Left lung (tissue), 10 donors: ENCODE results near the gene SOX30. TPM values are rescaled to one million over a fixed set of nuclear protein-coding genes. Genes with fewer than 3 reads are reported as not detected.

Experiments used
- ATAC-seq: fragments of 200-7000 bp; cut with Tn5 transposase; one replicate; pipeline ENCODE4 v1.9.1; 2020; ENCODE audit warnings: moderate library complexity
- DNase-seq, 4 donors: peaks; one replicate each; pipeline ENCODE4 v3.0.0-alpha.2; 2013 to 2020
- H3K27ac ChIP-seq, 2 donors: fragments of 200-600 bp; sonication (generic) in 1 of 2; one replicate each; pipeline versions ENCODE4 v1.5.0 to v1.8.0; 2020 to 2021
- H3K27me3 ChIP-seq, 2 donors: fragments of 200-600 bp; sonication (generic) in 1 of 2; one replicate each; pipeline versions ENCODE4 v1.5.0 to v1.8.0; 2020 to 2021
- H3K36me3 ChIP-seq, 2 donors: fragments of 200-600 bp; sonication (generic) in 1 of 2; one replicate each; pipeline versions ENCODE4 v1.5.0 to v1.8.0; 2020 to 2021
- H3K4me1 ChIP-seq, 2 donors: fragments of 200-600 bp; one replicate each; pipeline ENCODE4 v1.8.0; 2021
- H3K4me3 ChIP-seq, 2 donors: fragments of 200-600 bp; sonication (generic) in 1 of 2; one replicate each; pipeline versions ENCODE4 v1.5.0 to v1.8.0; 2020 to 2021; ENCODE audit warnings: mild to moderate bottlenecking in 1 of 2
- H3K9me3 ChIP-seq, 2 donors: fragments of 200-600 bp; sonication (generic) in 1 of 2; one replicate each; pipeline versions ENCODE4 v1.5.0 to v1.8.0; 2020 to 2021
- intact Hi-C, 2 donors: fragments of 100-400 bp; cut with DNase I; formaldehyde crosslinking; loops; one replicate each; pipeline versions ENCODE4 v1.11.2 to v1.14.2; 2022
- polyA plus RNA-seq, 6 donors: library from polyadenylated mRNA; unstranded; fragments of 120-200 nt; gene quantifications; one replicate each; pipeline ENCODE4 v1.2.1, GENCODE V29; 2013; ENCODE audit not compliant: insufficient read length in 6 of 6
- total RNA-seq, 2 donors: library from RNA; stranded (reverse); fragmentation: NEBNext Ultra II Directional; extraction: Animal tissue kit (Norgen Biotek cat#: 25700); gene quantifications; one replicate each; pipeline ENCODE4 v1.2.1, GENCODE V29; 2021
- TF ChIP-seq, protein P1 (sequence below), 2 donors: fragments of 200-600 bp; sonication (generic) in 1 of 2; IDR thresholded peaks; one replicate each; pipeline versions ENCODE4 v1.5.0 to v1.8.0; 2021; ENCODE audit warnings: antibody characterized with exemption in 2 of 2
- donor health status: DM: no; HTN: yes; CAD: no.
- donor health status: DM: no; HTN: no; CAD: no.

The SOX30 gene
- total and polyA plus RNA-seq, 8 donors, result 0.14 to 0.35 (median 0.27) TPM; not detected in 1

DNA sequence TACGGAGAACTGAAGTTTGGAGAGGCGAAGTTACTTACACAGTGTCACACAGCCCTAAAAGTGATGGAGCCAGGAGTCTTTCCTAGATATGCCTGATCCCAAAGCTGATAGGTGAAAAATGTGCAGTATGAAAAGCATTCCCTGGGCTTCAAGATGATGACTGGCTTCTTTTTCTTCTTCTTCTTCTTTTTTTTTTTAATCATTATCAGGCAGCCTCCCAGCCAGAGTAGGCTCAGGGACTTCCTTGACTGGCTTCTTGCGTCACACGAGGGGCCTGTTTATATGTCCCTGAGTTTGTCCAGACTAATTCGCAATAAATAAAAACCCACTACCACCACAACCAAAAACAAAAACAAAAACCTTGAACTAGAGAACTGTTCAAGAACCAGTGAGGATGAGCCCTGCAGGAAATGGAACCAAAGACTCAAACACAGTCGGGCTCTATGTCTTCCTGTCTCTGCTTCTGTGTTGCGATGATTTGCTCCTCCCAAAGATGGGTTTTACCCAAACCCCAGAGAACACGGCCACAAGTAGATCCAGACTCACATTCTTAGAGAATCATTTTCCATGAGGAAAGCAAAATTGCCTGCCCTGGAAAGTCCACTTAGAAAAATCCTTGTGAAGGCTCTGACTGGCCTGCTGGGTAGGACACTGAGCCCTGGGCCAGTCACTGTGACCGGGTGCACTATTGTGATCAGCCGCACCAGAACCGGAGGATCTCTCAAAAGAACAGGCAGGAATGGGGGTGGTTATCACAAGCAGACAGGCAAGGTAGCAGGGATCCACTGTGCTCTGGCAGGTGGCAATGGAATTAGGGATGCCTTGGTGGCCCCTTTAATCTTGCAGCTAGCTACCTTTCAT, 38.6 kb downstream of the SOX30 start:
- DNase-seq, result no peak
- Histone ChIP-seq H3K27ac (no peak overlapping the region), H3K4me1 (peaks cover 0 to 5% of the 10 kb centered on the region in 2 donors), H3K27me3 (no peaks in the 10 kb centered on the region), H3K9me3 (no peaks in the 10 kb centered on the region), H3K4me3 (no peak overlapping the region), H3K36me3 (no peaks in the 10 kb centered on the region)
- intact Hi-C loops, result no loop called here
- TF ChIP-seq, protein P1, sequence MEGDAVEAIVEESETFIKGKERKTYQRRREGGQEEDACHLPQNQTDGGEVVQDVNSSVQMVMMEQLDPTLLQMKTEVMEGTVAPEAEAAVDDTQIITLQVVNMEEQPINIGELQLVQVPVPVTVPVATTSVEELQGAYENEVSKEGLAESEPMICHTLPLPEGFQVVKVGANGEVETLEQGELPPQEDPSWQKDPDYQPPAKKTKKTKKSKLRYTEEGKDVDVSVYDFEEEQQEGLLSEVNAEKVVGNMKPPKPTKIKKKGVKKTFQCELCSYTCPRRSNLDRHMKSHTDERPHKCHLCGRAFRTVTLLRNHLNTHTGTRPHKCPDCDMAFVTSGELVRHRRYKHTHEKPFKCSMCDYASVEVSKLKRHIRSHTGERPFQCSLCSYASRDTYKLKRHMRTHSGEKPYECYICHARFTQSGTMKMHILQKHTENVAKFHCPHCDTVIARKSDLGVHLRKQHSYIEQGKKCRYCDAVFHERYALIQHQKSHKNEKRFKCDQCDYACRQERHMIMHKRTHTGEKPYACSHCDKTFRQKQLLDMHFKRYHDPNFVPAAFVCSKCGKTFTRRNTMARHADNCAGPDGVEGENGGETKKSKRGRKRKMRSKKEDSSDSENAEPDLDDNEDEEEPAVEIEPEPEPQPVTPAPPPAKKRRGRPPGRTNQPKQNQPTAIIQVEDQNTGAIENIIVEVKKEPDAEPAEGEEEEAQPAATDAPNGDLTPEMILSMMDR (IDR thresholded peaks at IDR 0.05), result no peak
- ATAC-seq, result no peak

DNA sequence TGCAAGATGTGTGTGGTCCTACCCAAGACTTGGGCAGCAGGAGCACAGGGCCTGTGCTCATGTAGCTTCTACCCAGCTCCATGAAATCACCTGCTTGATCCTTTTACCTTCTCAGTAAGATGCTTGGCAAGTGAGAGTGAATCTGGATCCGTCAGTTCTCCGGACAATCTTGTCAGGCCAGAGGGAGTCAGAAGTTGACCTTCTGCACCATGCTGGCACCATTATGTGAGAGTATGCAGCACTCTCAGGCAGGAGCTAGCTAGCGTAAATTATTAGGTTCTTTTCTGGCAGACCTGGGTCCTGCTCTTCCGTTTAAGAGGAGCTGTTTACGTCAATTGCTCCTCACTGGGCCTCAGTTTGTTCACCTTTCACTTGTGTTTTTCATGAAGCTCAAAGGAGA, 39.7 kb downstream of the SOX30 start:
- DNase-seq, result no peak
- H3K27ac ChIP-seq, result no peak overlapping the region

DNA sequence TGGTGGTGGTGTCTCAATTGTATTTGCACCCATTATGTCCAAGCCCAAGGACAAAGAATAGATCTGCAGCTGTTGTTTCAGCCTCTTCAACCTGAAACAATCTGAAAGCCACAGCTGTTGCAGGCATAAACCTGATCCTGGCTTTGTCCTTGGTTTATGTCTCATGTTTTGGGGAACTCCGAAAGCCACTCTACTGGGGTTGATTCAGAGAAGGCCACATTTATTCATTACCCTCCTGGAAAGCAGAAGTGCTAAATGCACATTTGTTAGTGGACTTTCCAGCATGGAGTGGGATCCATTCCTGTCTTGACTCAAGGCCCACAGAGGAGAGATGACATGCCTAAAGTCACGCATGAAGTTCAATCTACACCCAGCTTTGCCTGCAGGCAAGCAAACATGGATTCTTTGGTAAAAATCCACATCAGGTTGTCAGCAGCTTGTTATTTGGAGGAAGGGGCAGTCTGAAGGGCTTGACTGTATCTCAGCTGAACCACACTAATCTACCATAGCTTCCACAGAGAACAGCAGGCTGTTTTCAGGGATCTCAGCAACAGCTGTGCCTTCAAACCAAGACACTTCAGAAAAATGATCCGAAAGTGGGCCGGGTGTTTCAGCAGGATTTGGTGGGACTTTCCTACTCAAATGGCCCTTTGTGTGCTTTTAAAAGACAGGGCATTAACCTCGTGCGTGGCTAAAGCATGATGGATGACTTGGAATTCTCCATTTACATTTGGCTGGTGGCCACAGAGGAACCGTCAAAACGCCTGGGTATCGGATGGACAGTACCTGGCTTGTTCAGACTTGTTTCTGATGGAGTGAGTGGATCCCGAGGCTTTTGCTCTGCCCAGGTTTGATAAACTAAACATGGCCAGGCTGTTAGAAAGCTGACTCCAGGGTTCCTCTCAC, 40.4 kb downstream of the SOX30 start:
- DNase-seq (no peak), ATAC-seq (peak; percentile 44)
- H3K4me3 ChIP-seq, result no peak overlapping the region
- H3K4me1 ChIP-seq, result peaks cover 0 to 5% of the 10 kb centered on the region in 2 donors
- no peaks in the 10 kb centered on the region for H3K9me3 ChIP-seq
- TF ChIP-seq, protein P1 (IDR thresholded peaks at IDR 0.05), result no peak
- H3K27ac ChIP-seq, result no peak overlapping the region
- H3K27me3 ChIP-seq, result no peaks in the 10 kb centered on the region
- H3K36me3 ChIP-seq, result no peaks in the 10 kb centered on the region
- intact Hi-C loops, result no loop called here

More for the DNA sequence above, 39.7 kb downstream of the SOX30 start:
- Histone ChIP-seq H3K4me3 (no peak overlapping the region), H3K9me3 (no peaks in the 10 kb centered on the region), H3K4me1 (peaks cover 0 to 5% of the 10 kb centered on the region in 2 donors), H3K27me3 (no peaks in the 10 kb centered on the region), H3K36me3 (no peaks in the 10 kb centered on the region)
- TF ChIP-seq, protein P1 (IDR thresholded peaks at IDR 0.05), result no peak
- intact Hi-C loops, result no loop called here
- ATAC-seq, result no peak

DNA sequence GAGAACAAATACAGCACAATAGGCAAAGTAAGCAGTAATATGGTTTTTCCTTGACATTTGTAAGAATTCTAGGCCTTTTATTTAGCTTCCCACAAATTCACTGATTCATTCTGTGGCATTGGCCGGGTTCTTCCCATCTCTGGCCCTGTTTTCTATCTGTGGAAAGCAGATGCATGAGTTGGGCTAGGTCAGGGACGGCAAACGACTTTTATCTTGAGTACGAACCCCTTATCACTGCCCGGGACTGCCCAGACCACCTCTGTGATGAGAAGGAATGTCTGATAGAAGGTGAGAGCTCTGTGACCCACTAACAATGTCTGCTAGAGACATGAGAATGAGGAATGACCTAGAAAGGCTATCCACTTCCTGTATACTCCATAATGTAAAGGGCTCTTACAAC, 41.2 kb downstream of the SOX30 start:
- Histone ChIP-seq H3K4me1 (peaks cover 0 to 5% of the 10 kb centered on the region in 2 donors), H3K36me3 (no peaks in the 10 kb centered on the region), H3K27ac (no peak overlapping the region), H3K4me3 (no peak overlapping the region), H3K9me3 (no peaks in the 10 kb centered on the region), H3K27me3 (no peaks in the 10 kb centered on the region)
- no peak for ATAC-seq
- no peak for DNase-seq
- intact Hi-C loops, result no loop called here
- TF ChIP-seq, protein P1 (IDR thresholded peaks at IDR 0.05), result no peak
